HEK293T (cell line): Measurements from ENCODE around the gene AGPAT2.

Experiments
- ARNT ChIP-seq: fragments of 450-650 bp; IDR thresholded peaks from 2 replicates; pipeline ENCODE4 v1.6.1; 2017; ENCODE audit warnings: mild to moderate bottlenecking
- BHLHE40 ChIP-seq: fragments of 450-650 bp; IDR thresholded peaks from 2 replicates; pipeline ENCODE4 v1.6.1; 2016; ENCODE audit warnings: mild to moderate bottlenecking, moderate library complexity, borderline replicate concordance
- CTBP1 ChIP-seq: fragments of 450-650 bp; IDR thresholded peaks from 2 replicates; pipeline ENCODE4 v1.6.1; 2016; ENCODE audit warnings: borderline replicate concordance
- ELF4 ChIP-seq: fragments of 450-650 bp; IDR thresholded peaks from 2 replicates; pipeline ENCODE4 v1.6.1; 2017; ENCODE audit warnings: antibody characterized with exemption
- FOXA1 ChIP-seq: fragments of 450-650 bp; IDR thresholded peaks from 2 replicates; pipeline ENCODE4 v1.6.1; 2016; ENCODE audit warnings: mild to moderate bottlenecking
- FOXK2 ChIP-seq: fragments of 450-650 bp; IDR thresholded peaks from 2 replicates; pipeline ENCODE4 v1.6.1; 2016; ENCODE audit warnings: mild to moderate bottlenecking
- FOXM1 ChIP-seq: fragments of 450-650 bp; IDR thresholded peaks from 2 replicates; pipeline ENCODE4 v1.6.1; 2017; ENCODE audit warnings: mild to moderate bottlenecking, borderline replicate concordance
- L3MBTL2 ChIP-seq: fragments of 450-650 bp; conservative IDR thresholded peaks from 2 replicates; pipeline ENCODE4 v1.6.1; 2016; ENCODE audit warnings: mild to moderate bottlenecking
- NFRKB ChIP-seq: fragments of 450-650 bp; IDR thresholded peaks from 2 replicates; pipeline ENCODE4 v1.6.1; 2016; ENCODE audit warnings: mild to moderate bottlenecking, moderate library complexity
- SP1 ChIP-seq: fragments of 450-650 bp; IDR thresholded peaks from 2 replicates; pipeline ENCODE4 v1.6.1; 2017
- SUZ12 ChIP-seq: fragments of 450-650 bp; IDR thresholded peaks from 2 replicates; pipeline ENCODE4 v1.6.1; 2016; ENCODE audit warnings: mild to moderate bottlenecking
- TARDBP ChIP-seq: fragments of 450-650 bp; IDR thresholded peaks from 2 replicates; pipeline ENCODE4 v1.6.1; 2016

DNA sequence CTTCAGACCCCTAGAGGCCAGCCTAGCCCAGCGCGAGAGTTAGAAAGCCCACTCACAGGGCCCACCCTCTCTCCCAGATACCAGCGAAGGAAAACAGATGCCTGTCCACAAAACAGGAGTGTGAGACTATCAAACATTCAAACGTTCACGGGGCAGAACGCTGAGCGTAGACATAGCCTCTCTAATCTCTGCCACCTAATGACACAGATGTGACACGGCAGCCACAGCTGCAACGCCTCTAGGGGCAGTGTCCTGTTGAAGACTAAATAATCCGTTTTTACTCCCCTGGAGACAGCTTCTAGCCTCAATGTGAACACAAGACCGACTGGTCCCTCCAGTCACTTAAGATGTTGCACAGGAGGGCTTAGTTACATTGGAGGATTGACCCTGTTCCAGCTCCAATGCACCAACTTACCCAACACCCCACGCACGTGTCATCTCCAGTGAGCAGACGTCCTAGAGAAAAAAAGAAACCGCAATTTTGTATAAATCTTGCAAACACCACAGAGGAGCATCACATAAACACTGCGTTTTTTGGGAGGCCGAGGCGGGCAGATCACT lies 39.5 kb upstream of the AGPAT2 start:
- TF ChIP-seq BHLHE40 (no peak), FOXM1 (no peak), L3MBTL2 (no peak), FOXK2 (no peak), TARDBP (no peak), NFRKB (no peak), FOXA1 (no peak), ELF4 (no peak), SP1 (no peak), CTBP1 (no peak), ARNT (no peak), SUZ12 (no peak)
